GM21367 (cell line): ENCODE results near the gene SPATA31C1.
"Not testable (repeated sequence)": the region's sequence is repeated elsewhere in the genome, so short reads cannot be mapped to it uniquely, and the experiment has no call there.

Experiments used
- ATAC-seq: cut with Tn5 transposase; IDR thresholded peaks from one replicate; pipeline ENCODE4 v1.9.1; 2021; ENCODE audit not compliant: unreplicated experiment

The SPATA31C1 gene

DNA sequence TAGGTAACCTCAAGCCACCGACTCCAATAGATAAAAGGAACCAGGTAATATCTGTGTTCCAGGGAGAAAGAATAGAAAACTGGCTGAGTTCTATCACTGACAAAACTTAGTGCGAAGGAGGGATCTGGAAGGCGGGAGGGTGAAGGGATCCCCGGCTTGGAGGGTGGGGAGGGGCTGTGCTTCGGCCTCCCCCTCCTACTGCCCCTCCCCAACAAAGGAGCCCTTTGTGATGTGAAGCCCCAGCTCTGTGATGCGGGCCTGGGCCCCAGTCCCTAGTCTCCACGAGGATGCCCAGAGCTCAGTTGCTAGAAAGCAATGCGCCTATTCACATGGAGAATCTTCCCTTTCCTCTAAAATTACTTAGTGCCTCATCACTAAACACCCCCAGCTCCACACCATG is at the start of gene SPATA31C1:
TSS of gene SPATA31C1 (plus strand) at position 301 of the 400 bp plus-strand sequence.
- ATAC-seq = not testable (repeated sequence)

DNA sequence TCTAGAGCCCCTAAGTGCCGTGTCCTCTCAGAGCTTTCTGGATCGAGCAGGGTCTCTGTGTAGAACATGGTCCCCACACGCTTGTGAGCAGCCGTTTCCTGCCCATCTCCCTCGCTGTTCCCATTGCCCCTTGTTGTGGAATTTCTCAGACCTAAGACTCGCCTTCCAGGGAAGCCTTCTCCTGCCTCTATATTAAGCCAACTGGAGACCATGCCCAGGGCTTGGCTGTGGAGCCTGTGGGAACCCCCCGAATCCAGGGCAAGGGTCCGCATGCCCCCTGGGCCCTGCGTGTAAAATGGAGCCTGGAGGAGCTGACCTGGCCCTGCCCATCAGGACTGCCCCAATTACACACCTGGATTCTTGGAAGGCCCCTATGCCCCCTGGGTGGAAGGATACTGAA is 49.6 kb upstream of the SPATA31C1 start:
- no peak for ATAC-seq

DNA sequence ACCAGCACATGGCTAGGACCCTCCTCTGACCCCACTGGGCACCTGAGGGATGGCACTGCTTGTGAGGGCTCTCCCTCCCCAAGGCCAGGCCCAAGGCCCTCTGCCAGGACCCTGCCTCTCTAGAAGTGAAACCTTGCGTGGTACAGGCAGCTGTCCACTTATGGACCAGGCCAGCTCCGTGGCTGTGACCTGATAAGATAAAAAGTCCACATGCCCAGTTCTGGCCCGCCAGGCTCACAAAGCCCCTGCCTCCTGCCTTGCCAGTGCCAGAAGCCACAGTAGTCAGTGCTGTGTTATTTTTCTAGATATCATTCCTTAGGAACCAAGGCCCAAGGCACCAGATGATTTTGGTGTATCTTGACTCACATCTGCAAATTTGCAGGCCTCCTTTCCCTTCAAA is 49.1 kb upstream of the SPATA31C1 start:
- no peak for ATAC-seq

DNA sequence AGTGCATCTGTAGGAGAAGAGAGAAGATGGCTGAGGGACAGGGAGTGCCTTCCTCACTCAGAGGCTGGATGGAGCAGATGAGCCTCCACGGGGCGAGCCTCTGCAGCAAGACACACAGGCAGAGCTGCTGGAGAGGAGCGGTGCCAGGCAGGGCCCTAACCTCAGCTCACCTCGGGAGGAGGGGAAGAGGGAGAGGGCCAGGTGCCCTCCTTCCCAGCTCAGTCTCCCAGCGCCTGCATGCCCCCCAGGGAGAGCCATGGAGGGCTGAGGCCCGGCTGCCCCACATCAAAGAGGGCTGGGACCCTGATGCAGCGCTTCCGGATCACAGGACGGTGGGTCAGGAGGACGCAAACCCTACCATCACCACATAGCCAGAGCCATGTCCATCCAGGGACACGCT is 48.7 kb upstream of the SPATA31C1 start:
- no peak for ATAC-seq

DNA sequence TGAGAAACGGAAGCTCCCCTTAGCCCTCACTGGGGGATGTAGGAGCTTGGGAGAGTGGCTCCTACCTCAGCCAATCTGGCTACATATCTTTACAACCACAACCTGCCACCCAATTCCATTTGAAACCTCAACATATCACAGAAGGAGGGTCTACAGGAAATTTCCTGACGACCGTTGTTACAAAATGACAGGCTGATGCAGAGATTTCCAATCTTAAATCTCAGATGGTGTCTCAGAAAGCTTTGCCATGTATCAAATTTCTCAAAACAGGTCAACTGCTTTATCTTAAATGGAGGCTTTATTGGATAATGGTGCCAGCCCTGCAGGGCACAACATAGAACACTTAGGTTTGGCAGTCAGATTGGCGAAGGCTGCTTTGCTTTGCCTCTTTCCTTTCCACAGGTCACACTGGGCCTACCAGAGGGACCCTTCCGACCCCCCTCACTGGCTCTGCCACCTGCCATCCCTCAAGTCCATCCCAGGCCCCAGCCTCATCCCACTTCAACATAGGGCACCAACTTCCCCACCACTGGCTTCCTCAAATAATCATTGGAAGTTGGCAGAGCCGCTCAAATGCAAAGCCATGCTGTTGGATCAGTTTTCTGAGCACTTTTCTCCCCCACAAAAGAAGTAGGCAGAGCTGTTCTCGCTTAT is 46.2 kb upstream of the SPATA31C1 start:
- no peak for ATAC-seq

DNA sequence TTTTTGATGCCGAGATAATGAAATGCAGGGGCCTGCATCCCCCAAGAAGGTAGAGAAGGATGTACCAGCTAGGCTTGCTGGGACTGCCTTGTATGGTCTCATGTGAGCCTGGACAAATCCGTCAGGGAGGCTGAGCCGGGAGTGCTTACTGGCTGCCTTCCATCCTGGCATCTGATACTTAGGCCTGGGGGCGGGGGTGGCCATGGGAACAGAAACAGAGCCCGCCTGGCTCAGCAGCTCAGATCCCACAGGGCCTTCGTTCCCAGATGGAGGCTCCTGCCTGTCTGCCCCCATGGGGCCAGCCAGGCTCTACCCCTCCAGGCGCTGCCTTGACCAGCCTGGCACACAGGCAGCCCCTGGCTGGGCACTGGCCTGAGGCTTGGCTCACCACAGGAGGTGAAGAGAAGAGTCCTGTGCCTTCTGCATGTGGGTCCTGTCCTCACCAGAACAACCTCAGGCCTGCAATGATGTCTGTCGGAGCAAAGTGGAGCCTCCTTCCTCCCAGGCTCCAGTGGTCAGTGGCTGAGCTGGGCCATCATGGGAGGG is 45.6 kb upstream of the SPATA31C1 start:
- no peak for ATAC-seq

DNA sequence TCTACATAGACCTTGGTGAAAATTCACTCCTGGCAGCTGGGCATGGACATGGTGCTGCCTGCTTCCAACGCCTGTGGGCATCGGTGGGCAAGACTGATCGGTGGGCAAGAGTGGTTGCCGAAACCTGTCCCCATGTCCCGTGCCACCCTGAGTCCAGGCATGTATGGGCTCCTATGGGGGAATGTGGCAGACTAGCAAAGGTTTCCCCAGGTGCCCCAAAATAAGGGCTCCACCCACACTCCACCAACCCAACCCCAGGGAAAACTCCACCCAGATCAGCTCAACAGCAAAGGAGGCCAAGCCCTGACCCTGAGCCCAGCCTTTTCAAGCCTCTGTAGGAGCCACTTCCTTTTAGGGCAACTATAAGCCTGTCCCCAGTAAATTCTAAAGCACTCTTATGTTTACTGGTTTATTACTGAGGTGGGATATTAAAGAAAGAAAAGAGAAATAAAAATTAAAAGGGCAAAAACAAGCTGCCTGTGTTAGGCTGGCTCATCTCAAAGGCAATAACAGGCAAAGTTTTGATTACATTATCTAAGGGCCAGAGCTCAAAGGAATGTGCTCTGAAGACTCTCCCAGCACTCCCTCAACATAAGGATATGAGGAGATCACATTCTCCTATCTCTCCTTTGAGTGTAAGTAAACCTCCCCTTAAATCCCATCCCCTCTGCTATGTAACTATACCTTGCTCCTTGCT is 44.0 kb upstream of the SPATA31C1 start:
- ATAC-seq = no peak

DNA sequence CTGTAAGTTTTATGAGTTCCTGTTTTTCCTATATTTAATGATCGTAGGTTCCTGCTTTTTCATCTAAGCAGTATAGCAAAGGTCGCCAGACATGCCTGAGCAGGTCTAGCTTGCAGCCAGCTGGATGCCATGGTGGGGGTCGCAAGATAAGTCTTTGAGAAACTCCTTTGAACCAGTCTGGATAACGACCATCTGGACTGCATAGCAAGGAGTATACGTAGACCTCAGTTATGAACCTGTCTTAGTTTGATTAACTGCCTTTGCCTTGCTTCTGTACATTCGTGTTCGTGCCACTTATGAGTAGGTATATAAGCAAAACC is 43.5 kb upstream of the SPATA31C1 start:
- ATAC-seq = no peak

DNA sequence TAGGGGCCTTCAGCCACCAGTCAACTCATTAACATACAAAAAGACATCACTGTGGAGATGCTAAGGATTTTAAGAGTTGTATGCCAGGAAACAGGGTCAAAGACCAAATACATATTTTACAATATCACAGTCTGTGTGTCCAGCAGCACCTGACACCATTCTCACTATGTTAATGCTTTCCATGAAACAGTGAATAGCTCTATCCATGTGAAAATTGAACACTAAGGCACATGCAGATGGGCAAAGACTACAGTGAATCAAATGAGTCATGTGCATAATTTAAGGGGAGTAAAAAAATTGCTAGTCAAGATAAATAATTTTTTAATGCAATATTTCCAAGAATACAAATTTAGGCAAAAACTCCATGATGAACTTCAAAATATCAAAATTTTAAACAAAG is 42.7 kb upstream of the SPATA31C1 start:
- ATAC-seq = no peak

DNA sequence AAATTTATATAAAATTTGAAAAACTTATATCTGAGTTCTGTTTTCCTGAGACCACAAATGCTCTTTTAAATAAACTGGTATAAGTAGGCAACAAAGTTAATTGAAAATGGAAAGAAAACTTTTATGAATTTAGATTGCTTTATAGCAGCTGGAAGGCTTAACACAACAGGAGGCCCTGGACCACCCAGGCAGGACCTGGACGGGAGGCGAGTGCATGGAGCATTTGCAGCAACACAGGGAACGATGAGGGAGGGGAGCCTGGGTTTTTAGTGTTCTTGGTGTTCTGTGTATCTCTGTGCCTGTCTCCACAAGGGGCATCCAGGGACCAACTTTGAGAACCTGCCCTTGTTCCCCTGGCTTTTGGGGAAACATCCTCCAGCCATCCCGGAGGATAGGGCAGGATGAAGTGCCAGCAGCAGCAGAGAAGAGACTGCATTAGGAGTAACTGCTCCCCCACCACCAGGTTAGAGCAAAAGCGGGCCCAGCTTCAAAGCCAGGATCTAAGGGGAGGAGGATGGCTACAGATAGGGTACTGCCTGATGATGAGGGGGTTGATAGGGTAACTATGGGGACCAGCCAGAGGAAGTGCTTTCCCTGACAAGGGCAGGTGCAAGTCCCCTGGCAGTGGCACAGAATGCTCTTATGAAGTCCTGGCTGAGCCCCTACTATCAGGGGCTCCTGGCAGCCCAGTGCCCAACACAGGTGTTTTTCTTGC is 41.8 kb upstream of the SPATA31C1 start:
- no peak for ATAC-seq

DNA sequence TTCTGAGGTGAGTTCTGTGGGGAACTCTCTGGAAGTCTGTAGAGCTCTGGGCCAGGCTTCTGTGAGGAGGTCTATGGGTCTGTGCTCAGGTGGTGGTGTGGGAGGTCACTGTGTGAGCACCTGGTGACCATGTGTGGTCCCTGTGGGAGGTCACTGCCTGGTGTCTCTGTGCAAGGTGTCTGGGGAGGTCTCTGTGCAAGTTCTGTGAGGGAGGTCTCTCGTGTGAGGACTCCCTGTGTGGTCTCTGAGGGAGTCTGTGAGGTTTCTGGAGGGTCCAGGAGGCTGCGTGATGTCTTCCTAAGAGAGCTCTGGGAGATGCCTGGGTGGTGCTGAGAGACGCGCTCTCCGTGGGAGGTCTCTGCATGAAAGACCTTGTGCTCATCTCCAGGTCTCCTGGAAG is 41.1 kb upstream of the SPATA31C1 start:
- no peak for ATAC-seq

DNA sequence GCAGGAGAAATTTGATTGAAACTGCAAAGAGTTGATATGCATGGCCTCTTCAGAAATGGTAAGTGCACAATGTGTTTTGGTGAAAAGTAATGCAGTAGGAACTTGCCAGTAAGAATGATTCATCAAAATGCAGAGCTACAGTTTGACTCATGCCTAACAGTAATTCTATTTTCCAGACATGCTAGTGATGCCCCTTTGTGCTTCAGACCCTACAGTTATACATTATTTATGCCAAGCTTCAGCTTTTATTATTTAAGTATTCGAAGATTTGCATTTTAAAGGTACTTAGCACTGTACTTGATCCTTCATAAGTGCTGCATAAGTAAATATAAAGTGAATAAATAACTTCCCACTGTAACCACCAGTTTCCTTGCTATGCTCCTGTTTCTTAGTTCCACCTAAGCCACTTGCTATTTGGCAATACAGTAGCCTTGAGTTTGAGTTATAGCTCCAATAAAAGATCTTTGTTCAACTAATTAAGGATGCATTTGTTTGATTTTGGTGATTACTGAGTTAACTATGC is 38.7 kb upstream of the SPATA31C1 start:
- ATAC-seq = no peak

DNA sequence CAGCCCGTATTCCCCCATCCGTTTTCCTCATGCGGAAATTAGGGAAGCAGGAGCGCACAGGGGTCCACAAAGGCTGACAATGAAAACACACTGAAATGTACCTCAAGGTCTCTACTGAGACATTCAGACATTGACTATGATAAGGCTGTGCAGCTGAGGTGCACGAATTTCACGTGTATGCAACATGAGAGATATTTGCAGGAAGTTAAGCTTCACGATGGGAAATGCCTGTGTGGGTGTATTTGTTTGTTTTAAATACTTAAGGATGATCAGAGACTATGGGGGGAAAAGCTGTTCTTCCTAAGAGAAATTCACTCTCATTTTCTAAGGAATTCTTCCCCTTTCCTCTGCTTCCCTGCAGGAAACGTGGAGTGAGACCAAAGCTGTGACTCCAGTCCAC is 37.6 kb upstream of the SPATA31C1 start:
- ATAC-seq = no peak

DNA sequence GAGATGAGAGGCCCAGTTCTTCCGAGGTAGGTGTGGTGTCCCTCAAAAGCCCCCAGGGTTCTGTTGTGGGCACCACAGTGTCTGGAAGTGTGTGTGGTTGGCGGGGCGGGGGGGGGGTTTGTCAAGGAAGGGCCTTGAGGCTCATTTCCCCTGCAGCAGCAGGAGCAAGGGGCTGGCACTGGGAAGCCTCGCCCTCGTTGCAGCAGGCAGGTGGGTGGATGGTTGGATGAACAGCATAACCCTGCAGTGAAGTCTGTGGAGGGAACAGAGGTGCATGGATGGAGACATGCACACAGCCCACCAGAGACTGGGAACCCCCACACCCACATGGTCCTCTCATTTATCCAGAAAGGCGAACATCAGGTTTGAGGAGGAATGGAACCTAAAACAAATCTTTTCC is 37.1 kb upstream of the SPATA31C1 start:
- ATAC-seq = no peak

DNA sequence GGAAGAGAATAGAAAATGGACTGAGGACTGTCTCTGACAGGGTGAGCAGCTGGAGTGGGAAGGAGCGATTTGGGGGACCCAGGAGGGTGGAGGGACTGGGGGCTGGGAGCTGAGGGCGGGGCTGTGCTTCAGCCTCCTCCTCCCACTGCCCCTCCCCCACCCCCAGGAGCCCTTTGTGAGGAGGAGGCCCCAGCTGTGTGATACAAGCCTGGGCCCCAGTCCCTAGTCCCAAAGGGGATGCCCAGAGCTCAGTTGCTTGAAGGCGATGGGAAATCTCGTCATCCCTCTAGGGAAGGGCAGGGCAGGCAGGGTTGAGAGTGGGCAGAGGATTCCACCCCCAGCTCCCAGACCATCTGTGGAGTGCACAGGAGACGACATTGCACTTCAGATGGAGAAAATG is 35.1 kb upstream of the SPATA31C1 start, which contains the start of gene SPATA31E1:
TSS of gene SPATA31E1 (plus strand) at position 251 of the 400 bp plus-strand sequence. CDS start at position 266, 15 bp downstream.
- ATAC-seq = no peak

DNA sequence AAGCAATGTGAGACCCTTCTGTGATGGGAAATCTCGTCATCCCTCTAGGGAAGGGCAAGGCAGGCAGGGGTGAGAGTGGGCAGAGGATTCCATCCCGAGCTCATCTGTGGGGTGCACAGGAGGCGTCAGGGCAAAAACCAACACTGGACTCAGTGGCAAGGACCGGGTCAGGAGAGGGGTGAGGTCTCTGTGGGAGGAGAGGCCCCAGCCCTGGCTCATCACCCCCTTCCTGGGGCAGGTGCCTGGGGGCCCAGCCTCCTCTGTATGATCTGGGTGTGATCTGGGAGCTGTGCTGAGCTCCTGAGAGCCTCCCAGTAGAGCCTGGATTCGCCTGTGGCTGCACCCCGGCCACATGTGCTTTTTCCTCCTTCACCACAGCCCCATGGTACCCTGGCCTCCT is 34.5 kb upstream of the SPATA31C1 start:
- ATAC-seq = no peak

DNA sequence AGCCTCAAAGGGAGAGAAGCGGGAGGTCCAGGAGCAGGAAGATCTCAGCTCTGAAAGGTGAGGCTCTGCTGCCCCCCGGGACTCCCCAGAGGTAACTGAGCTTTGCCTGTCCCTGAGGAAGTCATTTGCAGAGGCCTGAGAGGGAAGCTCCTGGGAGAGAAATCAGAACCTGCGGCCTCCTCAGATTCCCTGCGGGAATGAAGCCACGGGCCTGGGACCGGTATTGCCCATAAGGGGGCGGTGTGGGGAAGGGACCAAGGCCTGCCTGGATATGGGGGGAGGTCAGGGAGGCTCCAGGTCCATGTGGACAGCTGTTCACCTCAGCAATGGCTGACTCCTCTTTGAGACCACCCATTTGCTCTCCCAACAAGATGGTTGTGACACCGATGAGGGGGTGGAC is 33.8 kb upstream of the SPATA31C1 start:
- ATAC-seq = no peak

DNA sequence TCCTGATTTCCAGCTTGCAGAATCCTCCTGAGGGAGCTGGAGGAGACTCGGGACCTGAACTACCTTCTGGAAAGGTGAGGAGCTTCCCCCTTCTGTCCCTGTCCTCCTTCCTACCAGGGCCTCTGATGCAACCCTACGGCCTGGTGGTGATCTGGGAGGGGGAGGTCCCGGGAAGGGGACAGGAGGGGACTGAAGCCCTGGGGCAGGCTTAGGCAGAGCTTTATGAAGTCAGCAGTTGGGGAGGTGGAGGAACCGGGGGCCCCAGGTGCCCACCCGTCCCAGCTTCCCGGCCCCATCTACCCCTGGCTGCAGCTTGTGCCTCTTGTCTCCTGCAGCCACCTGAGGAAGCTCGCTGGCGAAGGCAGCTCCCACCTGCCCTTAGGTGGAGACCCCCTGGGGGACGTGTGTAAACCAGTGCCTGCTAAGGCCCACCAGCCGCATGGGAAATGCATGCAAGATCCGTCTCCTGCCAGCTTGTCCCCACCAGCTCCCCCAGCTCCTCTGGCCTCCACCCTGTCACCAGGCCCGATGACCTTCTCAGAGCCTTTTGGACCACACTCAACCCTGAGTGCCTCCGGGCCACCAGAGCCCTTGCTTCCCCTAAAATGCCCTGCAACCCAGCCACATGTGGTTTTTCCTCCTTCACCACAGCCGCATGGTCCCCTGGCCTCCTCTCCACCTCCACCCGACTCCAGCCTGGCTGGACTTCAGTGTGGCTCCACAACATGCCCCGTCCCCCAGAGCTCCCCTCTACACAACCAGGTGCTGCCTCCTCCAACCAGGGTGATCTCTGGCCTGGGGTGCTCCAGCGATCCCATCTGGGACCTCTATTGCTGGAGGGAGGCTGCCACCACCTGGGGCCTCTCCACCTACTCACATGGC is 32.9 kb upstream of the SPATA31C1 start:
- ATAC-seq = no peak

DNA sequence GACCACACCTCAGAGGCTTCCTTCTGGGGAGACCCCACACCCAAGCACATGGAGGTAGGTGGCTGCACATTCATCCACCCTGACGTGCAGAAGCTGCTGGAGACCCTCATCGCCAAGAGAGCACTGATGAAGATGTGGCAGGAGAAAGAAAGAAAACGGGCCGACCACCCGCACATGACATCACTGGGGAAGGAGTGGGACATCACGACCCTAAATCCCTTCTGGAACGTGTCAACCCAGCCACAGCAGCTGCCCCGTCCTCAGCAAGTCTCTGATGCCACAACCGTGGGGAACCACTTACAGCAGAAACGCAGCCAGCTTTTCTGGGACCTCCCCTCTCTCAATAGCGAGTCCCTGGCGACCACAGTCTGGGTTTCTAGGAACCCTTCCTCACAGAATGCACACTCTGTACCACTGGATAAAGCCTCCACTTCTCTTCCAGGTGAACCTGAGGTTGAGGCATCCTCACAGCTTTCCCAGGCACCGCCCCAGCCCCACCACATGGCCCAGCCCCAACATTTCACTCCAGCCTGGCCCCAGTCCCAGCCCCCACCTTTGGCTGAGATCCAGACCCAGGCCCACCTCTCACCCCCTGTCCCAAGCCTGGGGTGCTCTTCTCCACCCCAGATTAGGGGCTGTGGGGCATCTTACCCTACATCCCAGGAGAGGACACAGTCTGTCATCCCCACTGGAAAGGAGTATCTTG is 32.1 kb upstream of the SPATA31C1 start:
- ATAC-seq = no peak
